Measurements from ENCODE around the gene RRAS2.
"Not testable (repeated sequence)": the region's sequence is repeated elsewhere in the genome, so short reads cannot be mapped to it uniquely, and the experiment has no call there.

Gene RRAS2

DNA sequence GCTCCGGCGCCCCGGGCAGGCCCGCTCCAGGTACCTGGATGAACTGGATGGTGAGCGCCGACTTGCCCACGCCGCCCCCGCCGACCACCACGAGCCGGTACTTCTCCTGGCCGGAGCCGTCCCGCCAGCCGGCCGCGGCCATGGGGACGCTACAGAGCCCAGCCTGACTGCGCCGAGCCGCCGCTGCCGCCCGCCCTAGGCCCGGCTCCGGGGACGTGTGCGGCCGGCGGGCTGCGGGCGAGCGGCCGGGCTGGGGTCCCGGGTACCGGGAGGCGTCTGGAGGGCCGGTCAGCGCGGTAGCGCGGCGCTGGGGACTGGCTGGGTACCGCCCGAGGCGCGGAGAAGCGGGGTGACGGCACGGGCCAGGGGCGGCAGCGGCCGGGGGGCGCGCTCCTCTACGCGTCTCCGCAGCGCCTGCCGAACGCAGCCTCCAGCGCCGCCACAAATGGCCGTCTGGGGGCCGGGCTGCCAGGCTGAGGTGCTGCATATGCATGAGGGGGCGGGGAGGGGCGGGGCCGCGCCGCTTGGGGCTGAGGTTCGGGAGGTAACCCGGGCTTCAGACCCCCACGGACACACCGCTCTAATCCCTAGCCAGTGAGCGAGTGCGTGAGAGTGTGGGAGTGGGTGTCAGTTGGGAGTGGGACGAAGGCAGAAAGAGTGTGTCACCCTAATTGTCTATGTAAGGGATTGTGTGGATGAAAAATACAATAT, at the start of gene RRAS2:
Gene RRAS2, minus strand, starts transcription at position 455 of the 711 bp plus-strand sequence. Its CDS starts 313 bp downstream, at position 142.
- peak; percentile 41 for FAIRE-seq
- DNase-seq (ENCODE audit: extremely low spot score, insufficient read length, low read depth), result peak; percentile 76

DNA sequence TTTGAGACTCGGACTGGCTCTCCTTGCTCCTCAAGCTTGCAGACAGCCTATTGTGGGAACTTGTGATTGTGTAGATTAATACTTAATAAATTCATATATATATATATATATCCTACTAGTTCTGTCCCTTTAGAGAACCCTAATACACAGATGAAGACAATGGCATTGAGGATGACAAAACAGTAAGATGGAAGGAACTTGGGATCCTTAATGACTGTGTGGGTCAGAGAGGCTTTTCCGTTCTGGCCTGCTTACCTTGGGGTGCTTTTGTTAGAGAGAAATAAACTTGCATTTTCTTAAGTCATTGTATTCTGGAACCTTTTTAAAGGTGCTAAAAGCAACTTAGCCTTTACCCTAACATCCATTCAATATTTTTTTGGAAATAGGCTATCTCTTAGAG, 49.6 kb upstream of the RRAS2 start:
- no peak for FAIRE-seq
- DNase-seq (ENCODE audit: extremely low spot score, insufficient read length, low read depth), result no peak

DNA sequence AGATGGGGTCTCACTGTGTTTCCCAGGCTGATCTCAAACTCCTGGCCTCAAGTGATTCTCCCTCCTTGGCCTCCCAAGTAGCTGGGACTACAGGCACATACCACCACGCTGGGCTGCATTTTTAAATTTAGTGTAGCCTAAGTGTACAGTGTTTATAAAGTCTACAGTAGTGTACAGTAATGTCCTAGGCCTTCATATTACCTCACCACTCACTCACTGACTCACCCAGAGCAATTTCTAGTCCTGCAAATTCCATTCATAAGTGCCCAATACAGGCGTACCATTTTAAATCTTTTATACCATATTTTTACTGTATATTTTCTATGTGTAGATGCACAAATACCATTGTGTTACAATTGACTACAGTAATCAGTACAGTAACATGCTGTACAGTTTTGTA, 47.1 kb upstream of the RRAS2 start:
- DNase-seq (ENCODE audit: extremely low spot score, insufficient read length, low read depth); FAIRE-seq: not testable (repeated sequence)

DNA sequence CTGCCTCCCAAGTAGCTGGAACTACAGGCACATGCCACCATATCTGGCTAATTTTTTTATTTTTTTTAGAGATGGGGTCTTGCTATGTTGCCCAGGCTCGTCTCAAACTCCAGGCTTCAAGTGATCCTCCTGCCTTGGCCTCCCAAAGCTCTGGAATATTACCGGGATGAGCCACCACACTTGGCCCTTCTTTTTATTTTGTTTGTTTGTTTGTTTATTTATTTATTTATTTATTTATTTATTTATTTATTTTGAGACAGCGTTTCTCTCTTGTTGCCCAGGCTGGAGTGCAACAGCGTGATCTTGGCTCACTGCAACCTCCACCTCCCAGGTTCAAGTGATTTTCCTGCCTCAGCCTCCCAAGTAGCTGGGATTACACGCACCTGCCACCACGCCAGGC, 44.5 kb upstream of the RRAS2 start:
- FAIRE-seq; DNase-seq (ENCODE audit: extremely low spot score, insufficient read length, low read depth): not testable (repeated sequence)

DNA sequence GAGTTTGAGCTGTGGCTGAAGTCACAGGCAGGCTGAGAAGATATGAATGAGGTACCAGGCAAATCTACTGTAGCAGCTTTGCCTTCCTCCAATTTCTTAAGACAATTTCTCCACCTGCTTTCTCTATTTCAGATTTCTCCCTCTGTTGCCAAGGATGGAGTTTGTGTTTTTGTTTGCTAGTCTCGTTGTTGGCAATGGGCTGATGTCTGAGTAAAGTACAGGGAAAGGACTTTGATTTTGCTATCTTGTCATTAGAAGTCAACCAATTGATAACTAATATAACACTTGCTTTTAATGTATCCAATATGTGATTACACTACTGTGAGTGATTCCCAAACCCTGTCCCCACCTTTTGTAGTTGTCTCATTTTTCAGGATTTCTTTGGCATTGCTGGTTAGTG, 40.1 kb upstream of the RRAS2 start:
- DNase-seq (ENCODE audit: extremely low spot score, insufficient read length, low read depth) (no peak), FAIRE-seq (no peak)

DNA sequence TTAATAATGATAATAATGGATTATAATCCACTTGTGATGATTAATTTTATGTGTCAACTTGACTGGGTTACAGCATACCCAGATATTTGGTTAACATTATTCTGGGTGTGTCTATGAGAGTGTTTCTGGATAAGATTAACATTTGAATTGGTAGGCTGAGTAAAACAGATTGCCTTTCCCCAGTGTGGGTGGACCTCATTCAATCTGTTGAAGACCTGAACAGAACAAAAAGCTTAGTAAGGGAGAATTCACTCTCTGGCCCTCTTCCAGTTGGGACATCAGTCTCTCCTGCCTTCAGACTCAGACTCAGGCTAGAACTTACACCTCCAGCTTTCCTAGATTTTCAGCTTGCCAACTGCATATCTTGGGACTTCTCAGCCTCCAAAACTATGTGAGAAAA, 37.3 kb upstream of the RRAS2 start:
- no peak for DNase-seq (ENCODE audit: extremely low spot score, insufficient read length, low read depth)
- no peak for FAIRE-seq

DNA sequence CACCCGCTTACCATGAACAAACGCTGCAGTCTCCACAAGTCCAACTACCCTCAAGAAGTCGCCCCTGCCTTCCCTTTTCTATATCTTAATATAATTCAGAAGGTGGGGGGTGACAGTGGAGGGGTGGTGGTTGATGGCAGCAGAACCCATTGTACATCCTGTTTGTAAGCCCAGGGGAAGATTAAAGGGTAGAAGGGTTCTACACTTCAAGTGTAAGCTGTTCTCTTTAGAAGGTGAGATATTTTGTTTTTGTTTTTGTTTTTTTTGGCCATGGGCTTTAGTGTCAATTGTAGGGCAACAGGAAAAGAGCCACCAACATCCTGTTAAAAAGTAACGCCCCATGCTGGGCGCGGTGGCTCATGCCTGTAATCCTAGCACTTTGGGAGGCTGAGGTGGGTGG, 34.9 kb upstream of the RRAS2 start:
- FAIRE-seq (no peak), DNase-seq (ENCODE audit: extremely low spot score, insufficient read length, low read depth) (no peak)

DNA sequence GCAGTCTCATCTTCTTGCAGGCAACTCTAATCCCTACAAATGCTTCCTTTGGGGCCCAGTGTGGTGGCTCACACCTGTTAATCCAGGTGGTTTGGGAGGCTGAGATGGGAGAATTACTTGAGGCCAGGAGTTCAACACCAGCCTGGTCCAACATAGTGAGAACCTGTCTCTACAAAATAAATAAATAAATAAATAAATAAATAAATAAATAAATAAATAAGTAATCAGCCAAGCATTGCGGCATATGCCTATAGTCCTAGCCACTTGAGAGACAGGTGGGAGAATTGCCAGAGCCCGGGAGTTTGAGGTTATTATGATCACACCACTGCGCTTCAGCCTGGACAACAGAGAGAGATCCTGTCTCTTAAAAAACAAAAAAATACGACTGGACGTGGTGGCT, 34.1 kb upstream of the RRAS2 start:
- DNase-seq (ENCODE audit: extremely low spot score, insufficient read length, low read depth), result no peak
- FAIRE-seq, result no peak

DNA sequence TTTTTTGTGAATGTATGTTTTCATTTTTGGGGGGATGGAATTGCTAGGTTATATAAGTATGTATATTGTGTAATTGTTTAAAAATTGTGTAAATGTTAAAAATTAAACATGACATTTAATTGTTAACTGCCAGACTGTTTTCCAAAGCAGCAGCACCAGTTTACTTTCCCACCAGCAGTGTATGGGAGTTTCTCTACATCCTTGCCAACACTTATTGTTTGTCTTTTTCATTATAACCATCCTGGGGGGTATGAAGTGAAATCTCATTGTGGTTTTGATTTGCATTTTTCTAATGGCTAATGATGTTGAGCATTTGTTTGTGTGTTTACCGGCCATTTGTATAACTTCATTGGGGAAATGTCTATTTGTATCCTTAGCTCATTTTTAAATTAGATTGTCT, 31.7 kb upstream of the RRAS2 start:
- DNase-seq (ENCODE audit: extremely low spot score, insufficient read length, low read depth) (no peak), FAIRE-seq (no peak)

DNA sequence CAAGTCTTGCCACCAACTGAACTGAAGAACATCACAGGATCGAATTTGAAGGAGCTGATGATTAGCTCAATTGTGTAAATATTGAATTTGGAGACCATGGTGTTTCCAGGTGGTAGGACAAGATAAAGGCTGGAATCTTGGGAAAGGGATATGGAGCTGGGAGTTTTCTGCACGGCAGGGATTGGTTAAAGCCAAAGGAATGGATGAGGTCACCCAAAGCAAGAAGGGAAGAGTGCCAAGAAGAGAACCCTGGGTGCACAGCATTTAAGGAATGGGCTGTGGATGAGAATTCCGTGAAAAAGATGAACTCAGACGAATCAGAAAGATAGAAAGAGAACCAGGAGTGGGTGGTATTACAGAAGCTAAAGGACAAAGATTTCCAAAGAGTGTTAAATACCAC, 29.4 kb upstream of the RRAS2 start:
- FAIRE-seq, result no peak
- DNase-seq (ENCODE audit: extremely low spot score, insufficient read length, low read depth), result no peak

DNA sequence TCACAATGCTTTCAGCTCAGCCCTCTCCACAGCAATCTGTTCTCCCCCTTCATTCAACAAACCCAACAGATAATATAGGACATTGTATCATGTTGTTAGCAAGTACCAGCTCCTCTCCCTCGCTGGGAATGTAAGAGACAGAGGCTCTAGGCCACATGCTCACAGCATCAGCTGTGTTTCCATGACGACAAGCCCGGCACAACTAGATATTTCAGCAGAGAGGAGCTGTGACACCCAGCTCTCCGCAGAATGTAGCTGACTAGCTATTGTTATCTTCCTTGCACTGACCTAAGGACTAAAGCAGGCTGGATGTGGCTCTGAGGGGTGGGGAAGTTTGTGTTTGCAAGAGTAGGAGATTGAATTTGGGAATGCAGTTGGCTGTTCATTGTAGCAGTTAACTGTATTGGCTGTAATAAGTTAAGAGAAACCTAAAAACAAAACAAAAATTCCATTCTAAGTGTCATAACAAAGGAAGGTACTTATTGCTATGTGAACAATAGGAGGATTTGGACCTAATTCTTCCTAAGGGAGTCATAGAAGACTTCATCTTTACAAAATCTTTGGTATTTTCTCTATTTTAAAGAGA, 28.0 kb upstream of the RRAS2 start:
- FAIRE-seq (no peak), DNase-seq (ENCODE audit: extremely low spot score, insufficient read length, low read depth) (no peak)

DNA sequence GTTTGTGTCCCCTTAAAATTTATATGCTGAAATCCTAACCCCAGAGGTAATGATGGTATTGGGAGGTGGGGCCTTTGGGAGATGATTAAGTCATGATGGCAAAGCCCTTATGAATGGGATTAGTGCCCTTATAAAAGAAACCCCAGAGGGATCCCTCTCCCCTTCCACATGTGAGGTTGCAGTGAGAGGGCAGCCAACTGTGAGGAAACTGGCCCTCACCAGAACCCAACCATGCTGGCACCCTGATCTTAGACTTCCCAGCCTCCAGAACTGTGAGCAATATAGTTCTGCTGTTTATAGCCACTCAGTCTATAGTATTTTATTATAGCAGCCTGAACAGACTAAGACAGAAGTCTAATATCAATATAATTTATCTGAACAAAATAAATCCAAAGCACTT, 27.1 kb upstream of the RRAS2 start:
- FAIRE-seq (no peak), DNase-seq (ENCODE audit: extremely low spot score, insufficient read length, low read depth) (no peak)

DNA sequence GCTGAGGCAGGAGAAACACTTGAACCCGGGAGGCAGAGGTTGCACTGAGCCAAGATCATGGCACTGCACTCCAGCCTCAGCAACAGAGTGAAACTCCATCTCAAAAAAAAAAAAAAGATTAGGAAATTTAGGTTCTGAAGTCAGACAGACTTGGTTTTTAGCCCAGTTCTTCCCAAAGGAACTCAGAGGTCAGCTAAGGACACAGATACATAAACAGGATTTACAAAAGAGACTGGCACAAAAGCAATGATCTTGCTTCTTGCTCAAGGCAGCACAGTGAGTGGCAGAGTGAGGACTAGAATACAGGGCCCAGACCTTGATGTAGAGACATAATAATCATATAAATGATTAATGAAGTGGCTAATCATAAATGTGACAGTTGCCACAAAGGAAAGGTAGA, 25.4 kb upstream of the RRAS2 start:
- FAIRE-seq (no peak), DNase-seq (ENCODE audit: extremely low spot score, insufficient read length, low read depth) (no peak)

DNA sequence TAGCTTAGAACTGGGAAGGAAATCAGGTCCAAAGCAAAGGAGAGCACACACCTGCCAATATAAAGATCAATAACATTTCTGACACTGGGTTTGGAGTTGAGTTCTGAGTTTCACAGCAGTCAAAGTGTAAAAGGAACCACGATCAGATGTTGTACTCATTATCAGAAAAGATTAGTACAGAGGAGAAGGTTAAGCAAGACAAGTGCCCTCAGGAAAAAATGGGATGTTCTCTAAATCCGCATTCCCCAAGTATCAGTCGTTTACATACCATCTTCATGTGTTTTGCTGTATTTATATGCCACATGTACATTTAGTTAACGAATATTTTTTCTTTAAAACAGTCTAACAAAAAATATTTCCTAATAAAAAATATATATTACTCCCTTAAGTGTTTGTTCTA, 23.0 kb upstream of the RRAS2 start:
- DNase-seq (ENCODE audit: extremely low spot score, insufficient read length, low read depth) (no peak), FAIRE-seq (no peak)

DNA sequence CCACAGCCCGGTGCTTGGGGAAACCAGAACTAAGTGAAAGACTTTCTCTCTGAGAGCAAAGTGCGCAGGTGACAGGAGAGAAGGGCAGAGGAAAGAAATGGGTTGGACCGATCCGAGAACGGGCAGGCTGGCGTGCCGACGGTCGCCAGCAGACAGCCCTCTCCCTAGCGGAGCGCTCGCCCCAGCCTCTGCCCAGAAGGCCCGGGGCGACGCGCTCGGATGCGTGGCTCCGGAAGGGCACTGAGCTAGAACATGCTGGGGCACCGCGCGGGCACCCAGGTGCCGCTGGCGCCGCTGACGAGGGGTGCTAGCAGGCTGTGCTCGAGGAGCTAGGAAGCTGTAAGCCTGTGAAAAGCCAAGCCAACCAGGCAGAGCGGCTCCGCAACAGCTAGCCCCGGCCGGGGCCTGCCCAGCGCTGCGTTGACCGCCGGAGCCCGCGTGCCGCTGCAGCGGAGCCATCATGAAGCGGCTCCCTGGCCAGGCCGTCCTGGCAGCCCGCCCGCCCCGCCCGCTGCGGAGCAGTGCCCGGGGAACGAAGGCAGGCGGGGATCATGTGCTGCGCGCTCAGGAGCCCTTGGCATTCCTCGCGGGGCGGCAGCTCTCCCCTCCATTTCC, 22.1 kb upstream of the RRAS2 start:
- no peak for DNase-seq (ENCODE audit: extremely low spot score, insufficient read length, low read depth)
- peak; percentile 12 for FAIRE-seq

DNA sequence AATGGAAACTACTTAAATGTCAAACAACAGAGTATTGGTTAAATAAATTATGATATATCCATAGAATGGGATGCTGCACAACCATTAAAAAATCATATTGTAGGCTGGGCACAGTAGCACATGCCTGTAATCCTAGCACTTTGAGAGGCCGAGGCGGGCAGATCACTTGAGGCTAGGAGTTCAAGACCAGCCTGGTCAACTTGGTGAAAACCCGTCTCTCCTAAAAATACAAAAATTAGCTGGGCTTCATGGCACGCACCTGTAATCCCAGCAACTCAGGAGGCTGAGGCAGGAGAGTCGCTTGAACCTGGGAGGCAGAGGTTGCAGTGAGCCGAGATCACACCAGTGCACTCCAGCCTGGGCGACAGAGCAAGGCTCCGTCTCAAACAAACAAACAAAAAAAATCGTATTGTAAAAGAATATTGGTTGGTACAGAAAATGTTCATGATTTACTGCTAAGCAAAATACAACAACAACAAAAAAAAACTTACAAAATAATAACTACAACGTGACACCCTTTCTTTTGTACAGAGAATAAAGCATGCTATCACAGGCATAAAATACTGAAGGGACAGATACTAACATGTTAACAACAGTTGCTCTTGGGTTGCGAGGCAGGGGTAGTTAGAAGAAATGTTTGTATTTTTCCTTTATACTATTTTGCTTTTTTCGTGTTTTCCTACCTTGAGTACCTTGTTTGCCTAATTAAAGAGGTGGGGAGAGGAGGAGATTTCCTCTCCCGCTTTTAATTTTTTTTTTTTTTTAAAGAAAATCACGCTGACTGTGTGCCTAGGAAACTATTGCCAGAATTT, 21.3 kb upstream of the RRAS2 start:
- no peak for FAIRE-seq
- DNase-seq (ENCODE audit: extremely low spot score, insufficient read length, low read depth), result no peak

DNA sequence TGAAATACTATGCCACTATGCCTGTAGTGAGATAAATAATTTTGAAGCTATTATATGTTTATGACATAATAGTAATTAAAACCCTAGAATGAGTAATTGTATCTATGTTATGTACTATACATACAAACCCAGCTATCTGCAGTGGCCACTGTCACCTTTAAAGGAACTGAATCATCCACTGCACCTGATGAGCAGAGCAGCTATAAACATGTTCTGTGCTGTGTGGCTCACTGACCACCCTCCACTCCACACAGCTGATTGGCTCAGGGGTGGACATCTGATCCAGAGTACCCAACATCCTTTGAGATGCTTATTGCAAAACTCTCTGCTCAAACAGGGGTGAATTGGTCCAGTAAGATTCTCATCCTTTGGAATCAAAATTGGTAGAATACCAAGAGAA, 19.2 kb upstream of the RRAS2 start:
- no peak for DNase-seq (ENCODE audit: extremely low spot score, insufficient read length, low read depth)
- no peak for FAIRE-seq

DNA sequence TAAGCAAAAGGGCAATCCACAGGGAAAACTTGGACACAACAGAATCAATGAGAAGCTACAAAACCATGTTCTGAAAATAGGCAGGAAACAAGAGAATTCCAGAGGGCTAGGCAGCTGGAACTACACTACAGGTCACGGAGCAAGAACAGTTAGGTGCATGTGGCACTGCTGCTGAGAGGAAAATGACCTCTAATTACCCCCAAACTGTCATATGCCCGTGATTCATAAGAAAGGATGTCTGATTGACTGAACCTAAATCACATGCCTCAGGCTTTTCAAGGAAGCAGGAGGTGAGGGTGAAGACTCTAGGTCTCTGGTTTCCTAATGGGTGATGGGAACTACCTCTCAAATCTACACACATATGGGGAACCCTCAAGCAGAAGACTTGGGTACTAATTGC, 17.9 kb upstream of the RRAS2 start:
- FAIRE-seq (no peak), DNase-seq (ENCODE audit: extremely low spot score, insufficient read length, low read depth) (no peak)

DNA sequence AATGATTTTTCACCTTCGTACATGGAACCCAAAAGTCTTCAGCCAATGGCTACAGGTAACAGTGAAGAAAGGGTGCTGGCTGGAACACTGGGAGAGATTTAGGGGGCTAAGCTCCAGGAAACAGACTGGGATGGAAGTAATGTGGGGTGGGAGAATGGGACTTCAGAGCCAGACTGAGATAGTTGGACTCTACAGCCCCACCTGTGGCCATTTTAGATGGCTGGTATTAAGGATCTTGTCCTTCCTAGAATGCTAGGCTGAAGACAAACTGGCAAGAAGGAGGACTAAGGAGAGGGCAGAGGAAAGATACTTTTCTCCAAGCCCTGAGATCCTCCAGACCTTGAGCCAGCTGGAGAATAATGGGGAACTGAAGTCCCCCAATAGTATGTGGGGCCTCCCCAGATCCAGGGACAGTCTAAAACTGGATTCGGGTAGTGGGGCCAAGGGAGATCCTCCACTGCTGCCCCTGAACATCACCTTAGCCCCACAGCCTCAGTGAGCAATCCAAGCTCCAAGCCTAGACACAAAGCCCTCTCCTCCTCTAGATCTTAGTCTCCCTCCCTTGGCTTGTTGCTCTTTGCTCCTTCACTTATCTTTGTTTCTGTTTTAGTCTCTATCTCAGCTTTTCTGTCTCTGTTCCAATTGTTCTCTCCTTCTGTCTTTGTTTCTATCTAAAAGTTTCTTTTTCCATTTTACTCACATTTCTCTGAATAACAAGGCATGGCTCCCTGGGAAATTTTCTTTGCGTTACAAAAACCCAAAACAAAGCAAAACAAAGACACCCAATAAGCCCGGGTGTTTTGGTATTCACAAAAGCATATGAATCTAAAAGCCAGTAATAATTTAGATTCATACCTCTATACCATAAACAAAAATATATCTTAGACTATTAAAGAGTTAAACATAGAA, 16.2 kb upstream of the RRAS2 start:
- FAIRE-seq (peak; percentile 42), DNase-seq (ENCODE audit: extremely low spot score, insufficient read length, low read depth) (no peak)

All from GM18507 (cell line).